IMR-90 (cell line): ENCODE data around the gene PAAF1. TPM values are rescaled to one million over a fixed set of nuclear protein-coding genes. Genes with fewer than 3 reads are reported as not detected.

Experiments used
- ATAC-seq: fragments of 200-7000 bp; cut with Tn5 transposase; 2 replicates; pipeline ENCODE4 v1.9.1; 2020; ENCODE audit warnings: low read depth, mild to moderate bottlenecking, moderate library complexity
- BruUV-seq: library from RNA; stranded (reverse); fragments of 400-500 nt; replicated peaks from 2 replicates; lab custom pipeline; 2021; lab: Mats Ljungman, UMichigan
- CTCF ChIA-PET: fragments of 300-600 bp; formaldehyde crosslinking; extraction: SDS; loops from one replicate; lab custom pipeline; 2021; ENCODE audit warnings: antibody characterized with exemption; lab: Yijun Ruan, JAX
- POLR2A ChIA-PET: fragments of 300-600 bp; sonication (Branson Sonifier 250); formaldehyde crosslinking; loops from one replicate; lab custom pipeline; 2022; ENCODE audit warnings: antibody characterized with exemption; ENCODE audit not compliant: unreplicated experiment; lab: Charles Lee
- DNase-seq: peaks from one replicate; pipeline ENCODE4 v3.0.0; 2013
- H2AFZ ChIP-seq: replicated peaks from 2 replicates; pipeline ENCODE3; 2013; ENCODE audit warnings: low read length, mild to moderate bottlenecking; ENCODE audit not compliant: poor library complexity
- H2AK5ac ChIP-seq: 2 replicates; pipeline ENCODE4 v1.6.1; 2013; ENCODE audit warnings: low read depth, low read length, inconsistent platforms
- H2AK9ac ChIP-seq: replicated peaks from 2 replicates; pipeline ENCODE3; 2013; ENCODE audit warnings: mild to moderate bottlenecking, low read depth, low read length, moderate library complexity; ENCODE audit not compliant: poor library complexity
- H2BK120ac ChIP-seq: 2 replicates; pipeline ENCODE4 v1.6.1; 2013; ENCODE audit warnings: low read depth, low read length, inconsistent platforms
- H2BK15ac ChIP-seq: 3 replicates; pipeline ENCODE4 v1.6.1; 2013; ENCODE audit warnings: low read depth, low read length, inconsistent platforms
- H2BK20ac ChIP-seq: 2 replicates; pipeline ENCODE4 v1.6.1; 2013; ENCODE audit warnings: low read depth, mild to moderate bottlenecking, inconsistent platforms, low read length, moderate library complexity
- H2BK5ac ChIP-seq: 2 replicates; pipeline ENCODE4 v1.6.1; 2013; ENCODE audit warnings: mild to moderate bottlenecking, low read depth, low read length, inconsistent platforms; ENCODE audit not compliant: poor library complexity, severe bottlenecking
- H3K14ac ChIP-seq: replicated peaks from 2 replicates; pipeline ENCODE4 v1.6.1; 2013; ENCODE audit warnings: low read depth, low read length, inconsistent platforms
- H3K18ac ChIP-seq: 2 replicates; pipeline ENCODE4 v1.6.1; 2013; ENCODE audit warnings: low read depth, low read length, control low read depth
- H3K23ac ChIP-seq: 2 replicates; pipeline ENCODE4 v1.6.1; 2013; ENCODE audit warnings: low read depth, low read length, inconsistent platforms
- H3K27ac ChIP-seq: 2 replicates; pipeline ENCODE4 v1.5.1; 2013; ENCODE audit warnings: mild to moderate bottlenecking, control low read depth, low read length; ENCODE audit not compliant: insufficient read depth
- H3K27me3 ChIP-seq: 2 replicates; pipeline ENCODE4 v1.6.1; 2013; ENCODE audit warnings: low read length; ENCODE audit not compliant: control insufficient read depth, insufficient read depth
- H3K36me3 ChIP-seq: 2 replicates; pipeline ENCODE4 v1.6.1; 2013; ENCODE audit warnings: low read length, mixed read lengths; ENCODE audit not compliant: control insufficient read depth, insufficient read depth
- H3K4ac ChIP-seq: 2 replicates; pipeline ENCODE4 v1.6.1; 2013; ENCODE audit warnings: low read depth, low read length, inconsistent platforms
- H3K4me1 ChIP-seq: 2 replicates; pipeline ENCODE4 v1.6.1; 2013; ENCODE audit warnings: low read length, mixed read lengths; ENCODE audit not compliant: control insufficient read depth, insufficient read depth
- H3K4me2 ChIP-seq: 2 replicates; pipeline ENCODE4 v1.6.1; 2013; ENCODE audit warnings: low read depth, mild to moderate bottlenecking, control low read depth, low read length, moderate library complexity
- H3K4me3 ChIP-seq: 2 replicates; pipeline ENCODE4 v1.5.1; 2013; ENCODE audit warnings: low read depth, mild to moderate bottlenecking, control low read depth, low read length, moderate library complexity; ENCODE audit not compliant: insufficient read depth
- H3K56ac ChIP-seq: 2 replicates; pipeline ENCODE4 v1.6.1; 2013; ENCODE audit warnings: low read length, inconsistent platforms; ENCODE audit not compliant: insufficient read depth; ENCODE audit errors: extremely low read depth
- H3K79me1 ChIP-seq, 2 experiments: 2 replicates each; pipeline ENCODE4 v1.6.1; 2013; ENCODE audit warnings: low read length in 2 of 2, inconsistent platforms in 1 of 2, low read depth in 1 of 2
- H3K9ac ChIP-seq: 2 replicates; pipeline ENCODE4 v1.6.1; 2013; ENCODE audit warnings: low read depth, low read length, control low read depth
- H3K9me1 ChIP-seq: 2 replicates; pipeline ENCODE4 v1.6.1; 2013; ENCODE audit warnings: low read length, inconsistent platforms; ENCODE audit not compliant: insufficient read depth
- H3K9me3 ChIP-seq: 2 replicates; pipeline ENCODE4 v1.6.1; 2013; ENCODE audit warnings: low read length; ENCODE audit not compliant: control insufficient read depth, insufficient read depth
- H4K20me1 ChIP-seq: 2 replicates; pipeline ENCODE4 v1.6.1; 2013; ENCODE audit warnings: low read length, inconsistent platforms; ENCODE audit not compliant: insufficient read depth
- H4K5ac ChIP-seq: 2 replicates; pipeline ENCODE4 v1.6.1; 2013; ENCODE audit warnings: mild to moderate bottlenecking, low read depth, low read length, control low read depth
- H4K8ac ChIP-seq, 2 experiments: 2 replicates each; pipeline ENCODE4 v1.6.1; 2013; ENCODE audit warnings: low read depth in 2 of 2, low read length in 2 of 2, control low read depth in 1 of 2, inconsistent platforms in 1 of 2
- H4K91ac ChIP-seq: 2 replicates; pipeline ENCODE4 v1.6.1; 2013; ENCODE audit warnings: low read depth, low read length, inconsistent platforms; ENCODE audit not compliant: insufficient read depth
- FOS ChIP-seq: fragments of 150-350 bp; IDR thresholded peaks from 2 replicates; pipeline ENCODE4 v1.6.1; 2016; ENCODE audit warnings: low read depth, low read length
- POLR2A ChIP-seq: IDR thresholded peaks from 2 replicates; pipeline ENCODE4 v1.6.1; 2012; ENCODE audit warnings: mild to moderate bottlenecking, low read depth, low read length
- RAD21 ChIP-seq: IDR thresholded peaks from 2 replicates; pipeline ENCODE4 v1.6.1; 2012; ENCODE audit warnings: low read length, improper control_type of control experiment
- RCOR1 ChIP-seq: IDR thresholded peaks from 2 replicates; pipeline ENCODE4 v1.6.1; 2012; ENCODE audit warnings: mild to moderate bottlenecking, low read length, improper control_type of control experiment; ENCODE audit not compliant: insufficient replicate concordance
- WGBS, 2 experiments: methylation state at CpG; one replicate each; pipeline versions ENCODE4 v1.1.5 to v1.1.7; 2013; ENCODE audit warnings: missing lambda C conversion rate in 2 of 2; ENCODE audit not compliant: insufficient read length in 1 of 2; ENCODE audit errors: extremely low coverage in 2 of 2; 5-methylcytosine and 5-hydroxymethylcytosine counted together
- dilution Hi-C: fragments of 300-500 bp; cut with HindIII; formaldehyde crosslinking; loops from one replicate; pipeline ENCODE4 v1.14.3; 2018; ENCODE audit warnings: low sequenced_read_pairs; ENCODE audit not compliant: unreplicated experiment
- in situ Hi-C: fragments of 300-500 bp; cut with MboI; formaldehyde crosslinking; loops from 3 replicates; pipeline ENCODE4 v1.14.3; 2019; ENCODE audit warnings: low sequenced_read_pairs, inconsistent platforms, mixed read lengths
- intact Hi-C: fragments of 100-400 bp; cut with micrococcal nuclease; formaldehyde crosslinking; loops from 2 replicates; pipeline ENCODE4 v1.10.0; 2022
- polyA plus RNA-seq, 3 experiments: library from polyadenylated mRNA; depleted of rRNA; stranded (reverse); fragments of >200 nt; gene quantifications; 2 replicates each; pipeline ENCODE4 v1.2.3, GENCODE V29; 2012; ENCODE audit warnings: low replicate concordance in 1 of 3
- total RNA-seq: library from RNA; depleted of rRNA; stranded (reverse); fragments of >200 nt; gene quantifications from 2 replicates; pipeline ENCODE4 v1.2.3, GENCODE V29; 2012

The PAAF1 gene
- total and polyA plus RNA-seq, 2 of the 4 experiments (the other 2 are of a cell fraction), result 15.1 to 16.4 TPM

DNA sequence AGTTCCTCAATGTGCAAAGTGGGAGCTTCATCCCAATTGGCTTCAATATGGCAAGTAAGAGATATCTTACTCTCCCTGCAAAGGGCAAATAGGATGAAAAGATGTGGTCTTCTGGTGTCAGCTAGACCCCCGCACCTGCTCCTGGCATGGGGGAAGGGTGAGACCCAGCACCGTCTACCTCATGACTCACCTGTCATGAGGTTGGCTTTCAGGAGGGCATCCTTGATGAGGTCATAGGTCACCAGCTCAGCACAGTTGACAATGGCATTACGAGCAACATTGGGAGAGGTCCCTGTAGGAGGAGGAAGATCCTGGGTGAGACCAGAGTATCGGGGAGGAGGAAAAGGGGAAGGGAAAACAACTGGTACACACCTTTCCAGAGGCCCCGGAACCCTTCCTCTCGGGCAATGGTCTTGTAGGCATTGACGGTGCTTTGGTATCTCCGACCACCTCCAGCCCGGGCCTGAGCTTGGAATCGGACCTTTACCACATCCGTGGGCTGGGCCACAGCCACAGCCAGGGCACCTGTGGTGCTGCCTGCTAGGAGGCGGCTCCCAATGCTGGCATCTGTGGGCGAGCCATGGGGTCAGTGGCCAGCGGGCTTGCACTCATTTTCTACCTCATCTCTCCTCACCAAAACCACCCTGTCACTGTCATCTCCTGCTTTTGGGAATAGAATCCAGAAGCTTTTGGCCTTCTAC, 99.8 kb downstream of the PAAF1 start:
- Histone ChIP-seq H3K9me1 (peaks cover 7% of the 10 kb centered on the region; the same call in 1 of the 2 replicates), H3K4me1 (no peaks in the 10 kb centered on the region), H3K9me3 (no peaks in the 10 kb centered on the region), H3K56ac (no peak overlapping the region), H3K79me1 (0 out of 4 replicates have a peak, but pooled peaks cover 0 to 4% of the 10 kb centered on the region in 2 experiments), H4K5ac (no peak overlapping the region), H2BK15ac (no peak overlapping the region), H3K36me3 (no peaks in the 10 kb centered on the region), H3K4ac (no peak overlapping the region), H3K18ac (no peak overlapping the region), H3K27ac (no peak overlapping the region), H2AK9ac (no peak overlapping the region), H3K4me2 (no peak overlapping the region), H3K27me3 (no peaks in the 10 kb centered on the region), H2BK120ac (no peak overlapping the region), H2AFZ (no peak overlapping the region), H3K14ac (no peak overlapping the region), H3K4me3 (no peak overlapping the region), H2BK20ac (no peak overlapping the region), H4K91ac (no peak overlapping the region), H3K23ac (no peak overlapping the region), H3K9ac (no peak overlapping the region), H4K8ac (no peak overlapping the region), H4K20me1 (no peaks in the 10 kb centered on the region), H2AK5ac (no peak overlapping the region), H2BK5ac (no peak overlapping the region)
- no peak for TF ChIP-seq RCOR1
- TF ChIP-seq POLR2A, result no peak
- no peak for TF ChIP-seq RAD21
- TF ChIP-seq FOS, result no peak
- intact Hi-C loops (no loop called here), in situ Hi-C loops (no loop called here), dilution Hi-C loops (no loop called here)
- no TSS peak for BruUV-seq
- ChIA-PET POLR2A (no interaction called here), CTCF (interaction anchor here (0.6 to 0.7 kb wide), 2 partner anchors 26 to 381 kb away, joined by 4 read pairs; partner anchors contain the start of gene DNAJB13)
- DNase-seq, result no peak
- no peak for ATAC-seq
- 95% methylated on average over 11 of the region's 14 CpGs; no CpG with 5 or more reads in 1 of the 2 experiments for WGBS, 2 experiments
